Keratinocyte (primary cell): ENCODE results near the gene GNB4. TPM values are rescaled to one million over a fixed set of nuclear protein-coding genes. Genes with fewer than 3 reads are reported as not detected.

ENCODE experiments used
- DNase-seq: peaks from one replicate; pipeline ENCODE4 v3.0.0-alpha.2; 2011; ENCODE audit warnings: low read depth, missing footprints, low spot score
- FAIRE-seq: peaks from 2 replicates; lab custom pipeline; 2011; peaks lifted over from hg19 to GRCh38; lab: Jason Lieb, UNC
- H2AFZ ChIP-seq: 2 replicates; pipeline ENCODE4 v1.6.0; 2012; ENCODE audit warnings: low read length, control low read depth, inconsistent platforms; ENCODE audit not compliant: control insufficient read depth
- H3K27ac ChIP-seq: 2 replicates; pipeline ENCODE4 v1.5.1; 2011; ENCODE audit warnings: low read length; ENCODE audit not compliant: control insufficient read depth, insufficient read depth
- H3K27me3 ChIP-seq: 3 replicates; pipeline ENCODE4 v1.6.0; 2011; ENCODE audit warnings: low read length; ENCODE audit not compliant: control insufficient read depth, insufficient read depth; ENCODE audit errors: extremely low read depth
- H3K36me3 ChIP-seq, 2 experiments: 2 replicates in 1 of 2; 3 replicates in 1 of 2; pipeline ENCODE4 v1.5.1; 2011; ENCODE audit warnings: low read length in 2 of 2, mild to moderate bottlenecking in 1 of 2; ENCODE audit not compliant: control insufficient read depth in 2 of 2, insufficient read depth in 2 of 2; ENCODE audit errors: extremely low read depth in 1 of 2
- H3K4me1 ChIP-seq: 3 replicates; pipeline ENCODE4 v1.5.1; 2011; ENCODE audit warnings: low read length; ENCODE audit not compliant: control insufficient read depth, insufficient read depth; ENCODE audit errors: extremely low read depth
- H3K4me2 ChIP-seq: 3 replicates; pipeline ENCODE4 v1.6.0; 2011; ENCODE audit warnings: low read depth, low read length; ENCODE audit not compliant: control insufficient read depth, insufficient read depth; ENCODE audit errors: extremely low read depth
- H3K4me3 ChIP-seq, 3 experiments: fragments of 200-600 bp in 1 of 3; sonication (generic) in 1 of 3; 2 replicates in 2 of 3; 3 replicates in 1 of 3; pipeline ENCODE4 v1.5.1; 2011 to 2016; ENCODE audit warnings: low read length in 3 of 3, mild to moderate bottlenecking in 3 of 3, control low read depth in 2 of 3, inconsistent platforms in 1 of 3, low read depth in 1 of 3, mixed read lengths in 1 of 3, mixed run types in 1 of 3, moderate library complexity in 1 of 3; ENCODE audit not compliant: control insufficient read depth in 2 of 3, insufficient read depth in 2 of 3; ENCODE audit errors: extremely low read depth in 1 of 3
- H3K79me2 ChIP-seq: 2 replicates; pipeline ENCODE4 v1.6.0; 2012; ENCODE audit warnings: low read length; ENCODE audit not compliant: control insufficient read depth, insufficient read depth
- H3K9ac ChIP-seq: 3 replicates; pipeline ENCODE4 v1.6.0; 2011; ENCODE audit warnings: low read length; ENCODE audit not compliant: control insufficient read depth, insufficient read depth; ENCODE audit errors: extremely low read depth
- H3K9me1 ChIP-seq: 3 replicates; pipeline ENCODE4 v1.6.0; 2011; ENCODE audit warnings: low read length; ENCODE audit not compliant: control insufficient read depth, insufficient read depth; ENCODE audit errors: extremely low read depth
- H3K9me3 ChIP-seq: 2 replicates; pipeline ENCODE4 v1.5.1; 2012; ENCODE audit warnings: low read depth, low read length; ENCODE audit not compliant: control insufficient read depth
- H4K20me1 ChIP-seq: 3 replicates; pipeline ENCODE4 v1.6.0; 2011; ENCODE audit warnings: low read length; ENCODE audit not compliant: control insufficient read depth, insufficient read depth; ENCODE audit errors: extremely low read depth
- EZH2 ChIP-seq: IDR thresholded peaks from one replicate; pipeline ENCODE4 v1.6.1; 2012; ENCODE audit warnings: inconsistent platforms, mild to moderate bottlenecking, low read length, moderate library complexity
- dilution Hi-C: fragments of 300-500 bp; cut with MboI; formaldehyde crosslinking; loops from one replicate; pipeline ENCODE4 v1.7.0; 2020; ENCODE audit warnings: low sequenced_read_pairs; ENCODE audit not compliant: extremely low pct_ligation_motif_present
- polyA plus RNA-seq, 5 experiments: library from polyadenylated mRNA; depleted of rRNA in 3 of 5; stranded (reverse) in 3 of 5; stranded (forward) in 1 of 5; unstranded in 1 of 5; fragments of >200 nt; gene quantifications; 1 replicate in 1 of 5; 2 replicates in 3 of 5; 3 replicates in 1 of 5; pipeline versions ENCODE4 v1.2.1 to v1.2.3, GENCODE V29; 2011 to 2012; ENCODE audit warnings: missing spikeins in 2 of 5, low read depth in 1 of 5, low replicate concordance in 1 of 5
- TF ChIP-seq, protein P1 (sequence below), 3 experiments: IDR thresholded peaks in 1 of 3; conservative IDR thresholded peaks in 1 of 3; optimal IDR thresholded peaks in 1 of 3; 2 replicates in 2 of 3; 3 replicates in 1 of 3; pipeline versions ENCODE3 to v1.5.1; 2011; ENCODE audit warnings: low read length in 3 of 3, mild to moderate bottlenecking in 3 of 3, moderate library complexity in 2 of 3, control low read depth in 1 of 3, inconsistent platforms in 1 of 3; ENCODE audit not compliant: insufficient read depth in 2 of 3; ENCODE audit errors: extremely low read depth in 1 of 3

The GNB4 gene
- polyA plus RNA-seq, 1 donor (not counting 4 experiments of a cell fraction or from before 2014, with no cell fraction given) = 51.1 TPM

DNA sequence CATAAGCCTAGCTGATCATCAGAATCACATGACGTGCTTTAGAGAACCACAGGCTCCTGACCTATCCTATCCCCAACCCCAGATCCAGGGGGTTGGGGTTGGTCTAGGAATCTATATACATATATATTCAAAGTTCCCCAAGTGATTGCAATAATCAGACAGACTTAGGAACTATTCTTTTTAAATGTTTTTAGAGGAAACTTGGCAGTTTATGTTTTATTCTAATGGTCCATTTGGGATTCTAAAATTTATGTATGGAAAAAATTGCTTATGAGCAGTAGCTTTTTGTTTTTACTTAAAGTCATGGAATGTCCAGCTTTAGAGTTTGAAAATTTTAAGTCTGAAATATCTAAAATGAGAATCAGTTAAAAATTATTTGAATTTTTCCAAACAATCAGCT lies 81.6 kb downstream of the GNB4 start:
- H3K27me3 ChIP-seq = no peaks in the 10 kb centered on the region
- FAIRE-seq = no peak
- no peaks in the 10 kb centered on the region for H4K20me1 ChIP-seq
- no peak overlapping the region for H3K4me3 ChIP-seq
- no peaks in the 10 kb centered on the region for H3K9me1 ChIP-seq
- H3K36me3 ChIP-seq = peaks cover 4 to 14% of the 10 kb centered on the region in 2 experiments
- H3K27ac ChIP-seq = no peak overlapping the region
- H3K4me2 ChIP-seq = no peak overlapping the region
- TF ChIP-seq, protein P1, sequence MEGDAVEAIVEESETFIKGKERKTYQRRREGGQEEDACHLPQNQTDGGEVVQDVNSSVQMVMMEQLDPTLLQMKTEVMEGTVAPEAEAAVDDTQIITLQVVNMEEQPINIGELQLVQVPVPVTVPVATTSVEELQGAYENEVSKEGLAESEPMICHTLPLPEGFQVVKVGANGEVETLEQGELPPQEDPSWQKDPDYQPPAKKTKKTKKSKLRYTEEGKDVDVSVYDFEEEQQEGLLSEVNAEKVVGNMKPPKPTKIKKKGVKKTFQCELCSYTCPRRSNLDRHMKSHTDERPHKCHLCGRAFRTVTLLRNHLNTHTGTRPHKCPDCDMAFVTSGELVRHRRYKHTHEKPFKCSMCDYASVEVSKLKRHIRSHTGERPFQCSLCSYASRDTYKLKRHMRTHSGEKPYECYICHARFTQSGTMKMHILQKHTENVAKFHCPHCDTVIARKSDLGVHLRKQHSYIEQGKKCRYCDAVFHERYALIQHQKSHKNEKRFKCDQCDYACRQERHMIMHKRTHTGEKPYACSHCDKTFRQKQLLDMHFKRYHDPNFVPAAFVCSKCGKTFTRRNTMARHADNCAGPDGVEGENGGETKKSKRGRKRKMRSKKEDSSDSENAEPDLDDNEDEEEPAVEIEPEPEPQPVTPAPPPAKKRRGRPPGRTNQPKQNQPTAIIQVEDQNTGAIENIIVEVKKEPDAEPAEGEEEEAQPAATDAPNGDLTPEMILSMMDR (optimal IDR thresholded peaks at IDR 0.05 in 1 of 3, IDR thresholded peaks at IDR 0.05 in 1 of 3, conservative IDR thresholded peaks at IDR 0.05 in 1 of 3; ENCODE audit: extremely low read depth in 1 of 3, insufficient read depth in 2 of 3, low read length in 3 of 3) = no peak
- TF ChIP-seq EZH2 = no peak
- H3K79me2 ChIP-seq = no peaks in the 10 kb centered on the region
- no peak overlapping the region for H3K9ac ChIP-seq
- H3K9me3 ChIP-seq = no peaks in the 10 kb centered on the region
- no peak overlapping the region for H2AFZ ChIP-seq
- dilution Hi-C loops = no loop called here
- no peak for DNase-seq
- H3K4me1 ChIP-seq = no peaks in the 10 kb centered on the region

DNA sequence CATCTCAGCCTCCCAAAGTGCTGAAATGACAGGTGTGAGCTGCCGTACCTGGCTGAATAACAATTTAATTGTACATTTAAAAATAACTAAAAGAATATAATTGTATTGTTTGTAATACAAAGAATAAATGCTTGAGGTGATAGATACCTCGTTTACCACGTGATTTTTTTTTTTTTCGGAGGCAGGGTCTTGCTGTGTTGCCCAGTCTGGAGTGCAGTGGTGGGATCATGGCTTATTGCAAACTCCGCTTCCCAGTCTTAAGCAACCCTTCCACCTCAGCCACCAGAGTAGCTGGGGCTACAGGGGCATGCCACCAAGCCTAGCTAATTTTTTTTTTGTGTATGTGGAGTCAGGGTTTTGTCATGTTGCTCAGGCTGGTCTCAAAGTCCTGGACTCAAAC lies 87.9 kb downstream of the GNB4 start:
- Histone ChIP-seq H3K4me2 (no peak overlapping the region), H3K9ac (no peak overlapping the region), H3K27ac (no peak overlapping the region), H4K20me1 (no peaks in the 10 kb centered on the region), H3K27me3 (no peaks in the 10 kb centered on the region), H3K9me1 (no peaks in the 10 kb centered on the region), H3K4me1 (no peaks in the 10 kb centered on the region), H3K79me2 (no peaks in the 10 kb centered on the region), H3K36me3 (peaks cover 8 to 18% of the 10 kb centered on the region in 2 experiments), H3K4me3 (no peak overlapping the region), H2AFZ (no peak overlapping the region), H3K9me3 (no peaks in the 10 kb centered on the region)
- no peak for FAIRE-seq
- dilution Hi-C loops = no loop called here
- no peak for TF ChIP-seq EZH2
- TF ChIP-seq, protein P1 (optimal IDR thresholded peaks at IDR 0.05 in 1 of 3, IDR thresholded peaks at IDR 0.05 in 1 of 3, conservative IDR thresholded peaks at IDR 0.05 in 1 of 3; ENCODE audit: extremely low read depth in 1 of 3, insufficient read depth in 2 of 3, low read length in 3 of 3) = no peak
- DNase-seq = no peak
